Right hindlimb (tissue), 1 donor: ENCODE data around the gene TMEM184A.

Source experiments
- DNase-seq: peaks from one replicate; pipeline ENCODE4 v3.0.0-alpha.2; 2018

Gene TMEM184A

DNA sequence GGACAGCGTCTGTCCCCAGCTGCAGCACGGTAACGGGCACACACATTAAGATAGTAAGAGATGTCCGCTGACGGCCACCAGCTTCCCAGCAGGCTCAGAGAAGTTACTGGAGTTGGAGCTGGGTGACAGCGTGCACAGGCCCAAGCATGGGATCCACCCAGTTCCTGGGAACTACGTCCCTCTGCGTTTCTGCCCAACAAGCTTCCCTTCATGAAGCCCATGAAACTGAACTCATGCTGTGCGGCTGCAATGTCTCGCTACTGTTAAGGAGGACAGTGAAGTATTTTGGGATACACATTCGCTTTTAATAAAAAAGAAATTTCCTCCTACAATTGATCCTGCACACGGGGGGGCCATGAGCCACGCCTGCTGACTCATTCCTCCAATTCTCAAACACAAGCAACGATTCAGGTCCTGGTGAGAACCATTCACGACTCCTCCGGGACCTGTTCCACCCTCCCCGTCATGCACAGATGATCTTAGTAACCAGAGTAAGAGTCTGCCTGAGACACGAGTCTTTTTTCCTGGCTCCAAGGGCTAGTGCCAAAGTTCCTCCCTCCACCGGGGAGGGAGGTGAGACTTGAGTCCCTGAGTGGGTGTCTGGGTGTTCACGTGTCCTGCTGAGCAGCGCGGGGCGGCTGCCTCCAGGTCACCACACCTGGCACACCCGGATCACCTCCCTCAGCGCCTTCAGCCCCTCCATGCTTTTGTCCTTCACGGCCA lies 11.2 kb upstream of the TMEM184A start:
- DNase-seq: peak; percentile 60

DNA sequence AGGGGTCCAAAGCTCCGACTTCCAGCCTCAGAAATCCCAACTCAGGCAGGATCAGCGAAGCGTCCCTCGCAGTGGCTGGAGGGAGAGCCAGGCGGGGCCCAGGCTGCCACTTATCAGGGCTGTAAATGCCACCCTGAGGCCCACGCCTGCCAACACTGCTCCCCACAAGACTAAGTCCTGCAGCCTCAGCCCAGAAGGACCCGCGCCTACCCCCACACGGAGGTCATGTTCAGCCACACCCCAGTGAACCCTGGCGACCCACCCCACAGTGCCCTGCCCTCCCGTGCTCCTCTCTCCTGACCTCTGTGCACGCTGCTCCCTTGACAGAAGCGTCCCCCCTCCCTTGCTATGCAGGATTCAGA lies 10.7 kb upstream of the TMEM184A start:
- no peak for DNase-seq

DNA sequence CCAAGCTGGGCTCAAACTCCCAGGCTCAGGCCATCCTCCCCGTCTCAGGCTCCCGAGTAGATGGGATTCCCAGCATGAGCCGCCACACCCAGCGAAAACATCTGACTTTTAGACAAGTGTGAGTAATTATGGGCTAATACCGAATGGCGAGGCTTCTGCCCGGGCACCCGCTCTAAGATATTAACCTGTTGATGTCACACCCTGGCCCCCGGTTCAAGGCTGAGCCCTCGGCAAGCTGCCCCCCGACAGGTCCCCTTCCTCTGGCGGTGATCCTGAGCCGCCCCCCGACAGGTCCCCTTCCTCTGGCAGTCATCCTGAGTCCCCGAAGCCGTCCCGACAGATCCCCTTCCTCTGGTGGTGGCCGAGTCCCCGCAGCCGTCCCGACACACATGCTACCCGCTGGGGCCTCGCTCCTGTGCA lies 8.6 kb upstream of the TMEM184A start:
- peak; percentile 21 for DNase-seq

DNA sequence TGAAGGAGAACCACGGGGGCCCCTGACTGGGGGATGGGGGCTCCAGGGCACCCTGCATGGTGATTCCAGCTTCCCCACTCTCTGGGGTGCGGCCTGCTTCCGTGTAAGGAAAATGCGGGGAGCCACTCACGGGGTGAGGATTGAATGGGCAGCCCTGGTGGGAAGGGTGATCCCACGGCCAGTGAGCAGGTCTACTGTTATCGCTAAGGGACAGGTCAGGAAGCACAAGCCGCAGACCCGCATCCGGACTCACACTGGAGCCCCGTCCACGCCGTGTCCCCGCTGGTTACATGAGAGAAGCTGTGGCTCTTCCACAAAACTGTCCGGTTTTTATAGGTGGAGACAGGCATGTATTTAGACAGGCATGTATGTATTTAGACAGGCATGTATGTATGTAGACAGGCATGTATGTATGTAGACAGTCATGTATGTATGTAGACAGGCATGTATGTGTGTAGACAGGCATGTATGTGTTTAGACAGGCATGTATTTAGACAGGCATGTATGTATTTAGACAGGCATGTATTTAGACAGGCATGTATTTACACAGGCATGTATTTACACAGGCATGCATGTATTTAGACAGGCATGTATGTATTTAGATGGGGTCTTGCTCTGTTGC lies 8.1 kb upstream of the TMEM184A start:
- no peak for DNase-seq

- DNase-seq: peak; percentile 70
Measured at GRCh38 chr7:1562597-1563051, 6.6 kb upstream of the TMEM184A start.

GRCh38 chr7:1562116-1562515 lies 6.1 kb upstream of the TMEM184A start:
- peak; percentile 30 for DNase-seq

DNA sequence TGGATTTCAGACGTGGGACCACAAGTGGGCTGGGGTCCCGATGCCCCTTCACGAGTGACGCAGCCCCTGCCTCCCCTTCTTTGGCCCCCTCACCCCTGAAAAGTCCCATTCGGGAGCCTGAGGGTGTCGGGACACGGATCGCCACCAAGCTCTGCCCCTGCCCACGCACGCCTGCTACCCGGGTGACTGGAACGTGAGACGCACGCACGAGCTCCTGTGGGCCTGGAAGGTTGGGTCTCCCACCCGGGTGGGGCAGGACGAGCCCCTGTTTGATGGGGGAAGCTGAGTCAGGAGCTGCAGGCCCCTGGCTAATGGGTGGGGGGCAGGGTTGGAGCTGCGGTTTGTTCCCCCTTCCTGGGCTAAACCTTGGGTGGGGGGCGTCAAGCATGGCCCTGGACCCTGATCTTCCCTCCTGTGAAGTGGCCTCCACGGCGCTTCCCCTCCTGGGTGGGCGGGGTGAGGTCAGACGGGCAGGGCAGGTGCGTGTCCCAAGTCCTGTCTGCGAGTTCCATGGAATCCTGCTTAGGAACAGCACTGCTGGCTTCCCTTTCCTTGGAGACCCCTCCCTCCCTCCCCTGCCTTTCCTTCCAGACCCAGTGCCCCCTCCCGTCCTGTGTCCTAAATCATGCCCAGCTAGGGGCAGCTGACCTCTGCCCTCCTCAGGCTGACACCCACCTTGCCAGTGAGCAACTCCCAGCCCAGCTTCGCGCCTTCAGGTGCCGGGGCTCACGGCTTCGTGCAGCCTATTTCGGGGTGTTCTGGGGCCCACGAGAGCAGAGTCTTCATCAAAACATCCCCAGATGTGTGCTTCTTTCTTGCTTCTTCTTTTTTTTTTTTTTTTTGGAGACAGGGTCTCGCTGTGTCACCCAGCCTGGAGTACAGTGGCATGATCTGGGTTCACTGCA lies 5.3 kb upstream of the TMEM184A start:
- DNase-seq: peak; percentile 14

DNA sequence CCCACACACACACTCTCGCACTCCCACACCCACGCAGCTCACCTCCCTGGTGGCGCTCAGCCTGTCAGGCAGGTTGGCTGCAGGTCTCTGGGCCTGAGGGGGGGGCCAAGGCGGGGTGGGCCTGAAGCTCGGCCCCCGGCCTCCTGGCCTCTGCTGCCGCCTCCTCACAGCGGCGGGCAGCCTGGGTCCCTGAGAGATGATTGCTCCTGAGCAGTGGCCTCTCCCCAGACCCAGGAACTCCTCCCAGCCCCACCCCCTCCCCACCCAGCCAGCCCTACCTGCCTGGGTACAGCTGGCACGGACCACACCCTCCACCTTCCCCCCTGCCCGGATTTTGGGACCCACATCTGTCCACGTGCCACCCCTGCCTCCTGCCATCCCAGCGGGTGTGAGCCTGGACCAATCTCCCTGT lies 4.6 kb upstream of the TMEM184A start:
- DNase-seq: peak; percentile 17

DNA sequence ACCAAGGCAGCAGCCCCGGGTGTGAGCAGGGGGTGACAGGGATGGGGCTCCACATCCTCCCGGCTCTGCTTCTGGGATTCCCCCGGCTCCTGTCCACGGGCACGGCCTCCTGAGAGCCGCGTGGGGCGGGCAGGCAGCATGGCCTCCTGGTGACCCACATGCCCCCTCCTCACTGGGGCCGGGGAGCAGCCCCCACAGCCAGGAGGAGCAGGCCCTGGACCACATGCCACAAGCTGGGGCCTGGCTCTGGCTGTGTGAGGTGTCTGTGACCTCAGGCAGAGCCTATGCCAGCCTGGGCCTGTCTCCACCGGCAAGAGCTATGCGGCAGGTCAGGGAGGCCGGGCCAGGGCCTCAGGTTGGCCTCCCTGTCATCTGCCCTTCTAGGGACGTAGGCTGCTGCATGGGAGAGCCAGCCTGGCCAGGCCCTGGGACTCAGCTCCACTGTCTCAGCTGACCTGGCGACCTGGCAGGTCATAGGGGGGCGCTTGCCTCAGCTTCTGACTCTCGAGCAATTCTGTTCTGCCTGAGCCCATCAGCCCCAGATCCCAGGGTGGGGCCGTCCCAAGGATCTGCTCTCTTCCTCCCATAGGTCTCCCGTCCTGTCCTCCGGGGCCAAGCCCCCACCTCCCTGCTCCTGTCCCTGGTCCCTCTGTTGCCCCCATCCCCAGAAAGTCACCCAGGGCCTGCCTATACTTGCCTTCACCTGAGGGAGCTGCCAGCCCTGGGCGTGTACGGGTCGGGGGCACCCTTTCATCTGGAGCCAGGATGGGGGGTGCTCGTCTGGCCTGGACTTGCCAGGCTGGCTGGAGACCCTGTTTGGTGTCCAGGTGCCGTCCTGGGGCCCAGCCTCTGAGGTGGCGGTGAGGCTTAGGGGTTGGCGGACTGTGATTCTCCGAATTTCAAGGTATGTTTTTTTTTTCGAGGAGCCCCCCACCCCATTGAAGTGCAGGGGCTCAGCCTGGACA lies 3.9 kb upstream of the TMEM184A start:
- DNase-seq: peak; percentile 19

GRCh38 chr7:1558841-1559625 lies 3.0 kb upstream of the TMEM184A start:
- DNase-seq: peak; percentile 24

GRCh38 chr7:1558181-1558811 lies 2.3 kb upstream of the TMEM184A start:
- DNase-seq: peak; percentile 49

DNA sequence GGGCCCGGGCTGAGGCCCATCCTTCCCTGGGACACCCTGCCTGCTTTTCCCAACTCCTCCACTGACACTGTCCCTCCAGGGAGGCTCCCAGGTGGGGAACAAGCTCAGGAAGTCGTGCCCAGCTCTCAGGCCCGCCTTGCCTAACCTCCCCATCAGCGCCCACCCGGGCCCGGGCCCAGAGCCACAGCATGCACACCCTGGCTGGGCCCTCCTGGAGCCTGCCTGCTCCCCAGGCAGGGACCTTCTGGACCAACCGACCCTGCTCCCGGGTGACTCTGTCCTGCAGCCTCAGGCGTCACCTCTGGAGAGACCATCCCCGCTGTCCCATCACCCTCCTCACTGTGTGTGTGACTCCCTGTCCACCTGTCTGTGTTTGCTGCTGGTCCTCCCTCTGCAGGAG lies 1.8 kb upstream of the TMEM184A start:
- DNase-seq: peak; percentile 12

GRCh38 chr7:1557006-1557405 lies 1.0 kb upstream of the TMEM184A start:
- DNase-seq: no peak

DNA sequence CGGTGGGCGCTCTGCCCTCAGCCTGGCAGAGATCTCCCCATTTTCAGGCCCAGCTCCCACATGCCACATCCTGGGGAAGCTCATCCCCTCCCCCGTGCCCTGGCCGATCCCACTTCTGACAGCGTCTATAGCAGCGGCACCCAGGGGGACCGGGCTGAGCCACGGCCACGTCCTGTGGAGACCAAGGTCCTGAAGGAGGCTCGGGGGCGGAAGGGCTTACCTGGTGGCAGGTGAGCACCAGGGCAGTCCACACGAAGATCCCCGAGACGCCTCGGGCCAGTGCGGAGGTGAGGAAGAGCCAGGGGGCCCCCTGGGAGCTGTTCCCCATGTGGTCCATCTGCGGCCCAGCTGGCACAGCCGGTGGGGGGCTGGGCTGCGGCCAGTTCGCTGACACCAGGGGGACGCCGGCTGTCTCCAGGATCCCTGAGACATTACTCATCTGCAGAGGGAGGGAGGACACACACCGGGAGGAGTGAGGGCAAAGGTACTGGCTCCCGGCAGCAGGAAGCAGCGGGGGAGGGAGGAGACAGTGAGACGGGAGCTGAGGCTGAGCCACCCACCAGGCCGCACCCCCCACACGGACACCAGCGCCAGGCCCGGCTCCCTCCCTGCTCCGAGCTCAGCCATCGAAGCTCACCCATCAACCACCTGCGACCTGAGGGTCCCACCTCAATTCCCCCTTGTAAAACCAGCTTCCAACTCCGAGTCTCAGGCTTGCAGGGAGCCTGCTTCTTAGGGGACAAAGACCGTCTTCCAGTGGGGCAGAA lies 776 bp downstream of the TMEM184A start:
- DNase-seq: peak; percentile 39

DNA sequence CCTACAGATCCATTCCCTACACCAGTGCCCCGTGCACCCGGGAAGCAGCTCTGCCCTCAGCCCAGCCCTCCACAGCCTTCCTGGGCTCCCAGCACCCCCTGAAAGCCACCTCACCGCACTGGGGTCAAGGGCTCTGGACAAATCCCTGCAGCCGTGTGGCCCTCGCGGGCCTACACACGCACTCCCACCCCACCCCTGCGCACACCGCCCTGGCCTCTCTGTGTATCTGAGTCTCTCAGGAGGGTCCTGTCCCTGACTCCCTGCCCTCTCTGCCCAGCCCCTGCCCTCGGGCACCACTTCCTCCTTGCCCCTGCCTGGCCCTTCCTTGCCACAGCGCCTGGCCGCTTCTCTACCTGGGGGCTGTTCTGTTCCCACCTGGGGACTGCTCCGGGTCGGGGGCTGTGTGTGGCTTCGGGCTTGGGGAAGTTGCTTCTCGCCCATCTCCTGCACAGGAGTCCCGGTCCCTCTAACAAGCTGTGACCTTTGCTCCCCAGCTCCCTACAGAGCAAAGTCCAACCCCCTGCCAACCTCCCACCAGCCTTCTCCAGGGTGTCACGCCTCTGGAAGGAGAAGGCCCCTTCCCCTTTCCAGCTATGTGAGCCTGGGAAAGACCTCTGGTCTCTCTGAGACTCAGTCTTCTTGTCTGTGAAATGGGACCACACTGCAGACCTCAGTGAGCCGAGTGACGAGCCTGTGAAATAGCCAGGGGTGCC lies 1.5 kb downstream of the TMEM184A start:
- DNase-seq: peak; percentile 13

GRCh38 chr7:1553512-1554210 lies 2.3 kb downstream of the TMEM184A start:
- DNase-seq: no peak

DNA sequence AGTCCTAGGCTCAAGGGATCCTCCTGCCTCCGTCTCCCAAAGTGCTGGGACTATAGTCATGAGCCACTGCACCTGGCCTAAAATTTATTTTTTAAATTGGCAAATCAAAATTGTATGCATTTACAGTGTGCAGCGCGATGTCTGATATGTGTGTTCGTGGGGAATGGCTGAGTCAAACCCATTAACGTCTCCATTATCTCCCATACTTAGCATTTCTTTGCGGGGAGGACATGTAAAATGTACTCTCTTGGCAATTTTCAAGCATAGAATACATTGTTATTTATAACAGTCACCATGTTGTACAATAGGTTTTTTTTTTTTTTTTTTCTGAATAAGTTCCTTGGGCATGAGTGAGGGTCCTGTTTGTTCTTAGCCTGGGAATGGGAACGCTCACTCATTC lies 3.8 kb downstream of the TMEM184A start:
- DNase-seq: no peak

GRCh38 chr7:1550846-1551155 lies 5.2 kb downstream of the TMEM184A start:
- DNase-seq: no peak
